Keratinocyte (primary cell): ENCODE results near the gene WWC1.

Experiments
- CTCF ChIP-seq, 3 experiments: IDR thresholded peaks in 1 of 3; conservative IDR thresholded peaks in 1 of 3; optimal IDR thresholded peaks in 1 of 3; 2 replicates in 2 of 3; 3 replicates in 1 of 3; pipeline versions ENCODE3 to v1.5.1; 2011; ENCODE audit warnings: low read length in 3 of 3, mild to moderate bottlenecking in 3 of 3, moderate library complexity in 2 of 3, control low read depth in 1 of 3, inconsistent platforms in 1 of 3; ENCODE audit not compliant: insufficient read depth in 2 of 3; ENCODE audit errors: extremely low read depth in 1 of 3
- EZH2 ChIP-seq: IDR thresholded peaks from one replicate; pipeline ENCODE4 v1.6.1; 2012; ENCODE audit warnings: inconsistent platforms, mild to moderate bottlenecking, low read length, moderate library complexity

- no peak for TF ChIP-seq EZH2
- TF ChIP-seq CTCF (optimal IDR thresholded peaks at IDR 0.05 in 1 of 3, IDR thresholded peaks at IDR 0.05 in 1 of 3, conservative IDR thresholded peaks at IDR 0.05 in 1 of 3; ENCODE audit: extremely low read depth in 1 of 3, insufficient read depth in 2 of 3, low read length in 3 of 3): no peak
Observed at GRCh38 chr5:168417731-168418429, 126.4 kb downstream of the WWC1 start.
